ENCODE results near the gene ZNF70.

ZNF70 gene

GRCh38 chr22:23752750-23753149 is 1.8 kb upstream of the ZNF70 start:
- peaks cover 66% of the 10 kb centered on the region for H3K4me1 ChIP-seq (ENCODE audit: control insufficient read depth, low read length)
- H3K4me2 ChIP-seq (ENCODE audit: low read length), result peak overlapping the region; percentile 88
- H3K4me3 ChIP-seq (ENCODE audit: low read length), result peak overlapping the region; percentile 97
- H3K27me3 ChIP-seq (ENCODE audit: control insufficient read depth, low read length), result no peaks in the 10 kb centered on the region
- H3K9me3 ChIP-seq (ENCODE audit: control insufficient read depth, insufficient read depth, low read length), result no peaks in the 10 kb centered on the region
- peak overlapping the region; percentile 92 for H3K27ac ChIP-seq (ENCODE audit: low read depth, low read length)
- no peaks in the 10 kb centered on the region for H3K9me2 ChIP-seq (replicated peaks; ENCODE audit: control insufficient read depth, low read length)
- peaks cover 23% of the 10 kb centered on the region for H3K79me2 ChIP-seq (ENCODE audit: control insufficient read depth, low read length)
- peaks cover 35% of the 10 kb centered on the region for H3F3A ChIP-seq (ENCODE audit: control insufficient read depth, insufficient read depth)
- peaks cover 21% of the 10 kb centered on the region for H3K36me3 ChIP-seq (ENCODE audit: control insufficient read depth, low read length)
- TF ChIP-seq EZH2phosphoT487 (IDR thresholded peaks at IDR 0.05; ENCODE audit: borderline replicate concordance, low read length), result no peak
- no peaks in the 10 kb centered on the region for H4K20me1 ChIP-seq (ENCODE audit: control insufficient read depth, insufficient read depth, low read depth, low read length)

GRCh38 chr22:23752090-23752691 is 1.3 kb upstream of the ZNF70 start:
- H3K4me1 ChIP-seq (ENCODE audit: control insufficient read depth, low read length), result peaks cover 64% of the 10 kb centered on the region
- no peaks in the 10 kb centered on the region for H4K20me1 ChIP-seq (ENCODE audit: control insufficient read depth, insufficient read depth, low read depth, low read length)
- peak overlapping the region; percentile 97 for H3K4me3 ChIP-seq (ENCODE audit: low read length)
- peak overlapping the region; percentile 88 for H3K4me2 ChIP-seq (ENCODE audit: low read length)
- peak; percentile 12 for TF ChIP-seq CTCF (IDR thresholded peaks at IDR 0.05; ENCODE audit: low read depth, low read length, poor library complexity, severe bottlenecking)
- TF ChIP-seq EZH2phosphoT487 (IDR thresholded peaks at IDR 0.05; ENCODE audit: borderline replicate concordance, low read length), result no peak
- no peaks in the 10 kb centered on the region for H3K27me3 ChIP-seq (ENCODE audit: control insufficient read depth, low read length)
- H3K27ac ChIP-seq (ENCODE audit: low read depth, low read length), result peak overlapping the region; percentile 92
- H3K36me3 ChIP-seq (ENCODE audit: control insufficient read depth, low read length), result peaks cover 21% of the 10 kb centered on the region
- H3F3A ChIP-seq (ENCODE audit: control insufficient read depth, insufficient read depth), result peaks cover 35% of the 10 kb centered on the region
- peaks cover 23% of the 10 kb centered on the region for H3K79me2 ChIP-seq (ENCODE audit: control insufficient read depth, low read length)
- H3K9me2 ChIP-seq (replicated peaks; ENCODE audit: control insufficient read depth, low read length), result no peaks in the 10 kb centered on the region
- no peaks in the 10 kb centered on the region for H3K9me3 ChIP-seq (ENCODE audit: control insufficient read depth, insufficient read depth, low read length)

- H3K4me3 ChIP-seq (ENCODE audit: low read length), result peak overlapping the region; percentile 97
Observed at GRCh38 chr22:23751441-23751996, 607 bp upstream of the ZNF70 start.

More at GRCh38 chr22:23751441-23751996, 607 bp upstream of the ZNF70 start:
- peaks cover 23% of the 10 kb centered on the region for H3K79me2 ChIP-seq (ENCODE audit: control insufficient read depth, low read length)
- H3K9me2 ChIP-seq (replicated peaks; ENCODE audit: control insufficient read depth, low read length), result no peaks in the 10 kb centered on the region
- H3K9me3 ChIP-seq (ENCODE audit: control insufficient read depth, insufficient read depth, low read length), result no peaks in the 10 kb centered on the region
- H3K27me3 ChIP-seq (ENCODE audit: control insufficient read depth, low read length), result no peaks in the 10 kb centered on the region
- peak overlapping the region; percentile 92 for H3K27ac ChIP-seq (ENCODE audit: low read depth, low read length)
- peaks cover 58% of the 10 kb centered on the region for H3K4me1 ChIP-seq (ENCODE audit: control insufficient read depth, low read length)
- H4K20me1 ChIP-seq (ENCODE audit: control insufficient read depth, insufficient read depth, low read depth, low read length), result no peaks in the 10 kb centered on the region
- peaks cover 21% of the 10 kb centered on the region for H3K36me3 ChIP-seq (ENCODE audit: control insufficient read depth, low read length)
- peaks cover 33% of the 10 kb centered on the region for H3F3A ChIP-seq (ENCODE audit: control insufficient read depth, insufficient read depth)
- H3K4me2 ChIP-seq (ENCODE audit: low read length), result peak overlapping the region; percentile 88
- no peak for TF ChIP-seq EZH2phosphoT487 (IDR thresholded peaks at IDR 0.05; ENCODE audit: borderline replicate concordance, low read length)
- TF ChIP-seq CTCF (IDR thresholded peaks at IDR 0.05; ENCODE audit: low read depth, low read length, poor library complexity, severe bottlenecking), result no peak
